Measurements from ENCODE around the gene PTCD2.

DNA sequence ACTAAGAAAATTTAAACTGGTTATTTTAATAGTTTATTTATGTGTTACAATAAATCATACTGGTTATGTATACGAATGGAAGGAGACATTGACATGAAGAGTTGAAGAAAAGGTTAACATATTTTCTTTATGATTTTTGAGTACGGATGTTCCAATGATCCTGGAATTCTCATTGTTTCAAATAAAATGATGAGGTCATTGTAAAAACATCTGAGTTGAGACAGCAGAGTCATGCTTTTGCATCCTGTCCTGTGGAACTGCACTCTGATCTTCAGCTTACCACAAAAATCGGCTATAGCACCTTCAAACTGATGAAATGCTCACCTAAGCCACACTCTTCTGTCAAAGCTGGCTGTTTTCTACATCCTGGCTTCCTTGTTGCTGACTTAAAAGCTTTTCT lies 67.8 kb downstream of the PTCD2 start:
- TF ChIP-seq, protein P1, sequence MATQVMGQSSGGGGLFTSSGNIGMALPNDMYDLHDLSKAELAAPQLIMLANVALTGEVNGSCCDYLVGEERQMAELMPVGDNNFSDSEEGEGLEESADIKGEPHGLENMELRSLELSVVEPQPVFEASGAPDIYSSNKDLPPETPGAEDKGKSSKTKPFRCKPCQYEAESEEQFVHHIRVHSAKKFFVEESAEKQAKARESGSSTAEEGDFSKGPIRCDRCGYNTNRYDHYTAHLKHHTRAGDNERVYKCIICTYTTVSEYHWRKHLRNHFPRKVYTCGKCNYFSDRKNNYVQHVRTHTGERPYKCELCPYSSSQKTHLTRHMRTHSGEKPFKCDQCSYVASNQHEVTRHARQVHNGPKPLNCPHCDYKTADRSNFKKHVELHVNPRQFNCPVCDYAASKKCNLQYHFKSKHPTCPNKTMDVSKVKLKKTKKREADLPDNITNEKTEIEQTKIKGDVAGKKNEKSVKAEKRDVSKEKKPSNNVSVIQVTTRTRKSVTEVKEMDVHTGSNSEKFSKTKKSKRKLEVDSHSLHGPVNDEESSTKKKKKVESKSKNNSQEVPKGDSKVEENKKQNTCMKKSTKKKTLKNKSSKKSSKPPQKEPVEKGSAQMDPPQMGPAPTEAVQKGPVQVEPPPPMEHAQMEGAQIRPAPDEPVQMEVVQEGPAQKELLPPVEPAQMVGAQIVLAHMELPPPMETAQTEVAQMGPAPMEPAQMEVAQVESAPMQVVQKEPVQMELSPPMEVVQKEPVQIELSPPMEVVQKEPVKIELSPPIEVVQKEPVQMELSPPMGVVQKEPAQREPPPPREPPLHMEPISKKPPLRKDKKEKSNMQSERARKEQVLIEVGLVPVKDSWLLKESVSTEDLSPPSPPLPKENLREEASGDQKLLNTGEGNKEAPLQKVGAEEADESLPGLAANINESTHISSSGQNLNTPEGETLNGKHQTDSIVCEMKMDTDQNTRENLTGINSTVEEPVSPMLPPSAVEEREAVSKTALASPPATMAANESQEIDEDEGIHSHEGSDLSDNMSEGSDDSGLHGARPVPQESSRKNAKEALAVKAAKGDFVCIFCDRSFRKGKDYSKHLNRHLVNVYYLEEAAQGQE (IDR thresholded peaks at IDR 0.05; ENCODE audit: insufficient replicate concordance, low read depth), result no peak
- TF ChIP-seq, protein P2, sequence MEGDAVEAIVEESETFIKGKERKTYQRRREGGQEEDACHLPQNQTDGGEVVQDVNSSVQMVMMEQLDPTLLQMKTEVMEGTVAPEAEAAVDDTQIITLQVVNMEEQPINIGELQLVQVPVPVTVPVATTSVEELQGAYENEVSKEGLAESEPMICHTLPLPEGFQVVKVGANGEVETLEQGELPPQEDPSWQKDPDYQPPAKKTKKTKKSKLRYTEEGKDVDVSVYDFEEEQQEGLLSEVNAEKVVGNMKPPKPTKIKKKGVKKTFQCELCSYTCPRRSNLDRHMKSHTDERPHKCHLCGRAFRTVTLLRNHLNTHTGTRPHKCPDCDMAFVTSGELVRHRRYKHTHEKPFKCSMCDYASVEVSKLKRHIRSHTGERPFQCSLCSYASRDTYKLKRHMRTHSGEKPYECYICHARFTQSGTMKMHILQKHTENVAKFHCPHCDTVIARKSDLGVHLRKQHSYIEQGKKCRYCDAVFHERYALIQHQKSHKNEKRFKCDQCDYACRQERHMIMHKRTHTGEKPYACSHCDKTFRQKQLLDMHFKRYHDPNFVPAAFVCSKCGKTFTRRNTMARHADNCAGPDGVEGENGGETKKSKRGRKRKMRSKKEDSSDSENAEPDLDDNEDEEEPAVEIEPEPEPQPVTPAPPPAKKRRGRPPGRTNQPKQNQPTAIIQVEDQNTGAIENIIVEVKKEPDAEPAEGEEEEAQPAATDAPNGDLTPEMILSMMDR (IDR thresholded peaks at IDR 0.05; ENCODE audit: insufficient read depth, low read length), result no peak
- TF ChIP-seq POLR2AphosphoS5 (IDR thresholded peaks at IDR 0.05; ENCODE audit: low read depth) (no peak), GABPA (IDR thresholded peaks at IDR 0.05; ENCODE audit: low read depth) (no peak)

Measured in HL-60 (cell line).